K562 (cell line): Measurements from ENCODE around the gene FASLG. TPM values are rescaled to one million over a fixed set of nuclear protein-coding genes. Genes with fewer than 3 reads are reported as not detected.

Experiments used
- ATAC-seq: fragments of 200-7000 bp; cut with Tn5 transposase; 3 replicates; pipeline ENCODE4 v1.9.1; 2020; ENCODE audit warnings: moderate library complexity
- BruUV-seq: library from RNA; stranded (reverse); fragments of 400-500 nt; replicated peaks from 2 replicates; lab custom pipeline; 2021; lab: Mats Ljungman, UMichigan
- CTCF ChIA-PET: fragments of 300-600 bp; formaldehyde crosslinking; extraction: SDS; loops from one replicate; lab custom pipeline; 2021; ENCODE audit warnings: low intra/inter-chr PET ratio; lab: Yijun Ruan, JAX
- POLR2A ChIA-PET: fragments of 300-600, 350-650 bp; sonication (Branson Sonifier 250); formaldehyde crosslinking; extraction: SDS; loops from one replicate; lab custom pipeline; 2021; ENCODE audit warnings: antibody characterized with exemption, inconsistent platforms; lab: Yijun Ruan, JAX
- DNase-seq, 4 experiments: peaks; one replicate each; pipeline versions ENCODE4 v3.0.0 to v3.0.0-alpha.2; 2011 to 2018; ENCODE audit warnings: low spot score in 3 of 4, mixed read lengths in 3 of 4; ENCODE audit errors: extremely low read depth in 1 of 4
- FAIRE-seq: peaks from 2 replicates; lab custom pipeline; 2011; peaks lifted over from hg19 to GRCh38; lab: Jason Lieb, UNC
- H2AFZ ChIP-seq: 2 replicates; pipeline ENCODE4 v1.6.0; 2011; ENCODE audit warnings: low read depth, low read length, control low read depth, inconsistent platforms
- H3K27ac ChIP-seq: fragments of 200-600 bp; 3 replicates; pipeline ENCODE4 v1.8.0; 2011; ENCODE audit warnings: low read depth, mild to moderate bottlenecking, control low read depth, inconsistent platforms, low read length, moderate library complexity, mixed read lengths; ENCODE audit errors: extremely low read depth
- H3K27me3 ChIP-seq, 2 experiments: fragments of 300-600 bp in 1 of 2; 2 replicates in 1 of 2; 3 replicates in 1 of 2; pipeline versions ENCODE4 v1.6.0 to v1.8.0; 2011; ENCODE audit warnings: inconsistent platforms in 2 of 2, low read length in 2 of 2, mild to moderate bottlenecking in 1 of 2, mixed read lengths in 1 of 2, moderate library complexity in 1 of 2; ENCODE audit not compliant: control insufficient read depth in 2 of 2, insufficient read depth in 2 of 2
- H3K36me3 ChIP-seq: fragments of 300-600 bp; 3 replicates; pipeline ENCODE4 v1.8.0; 2011; ENCODE audit warnings: mild to moderate bottlenecking, low read length, inconsistent platforms; ENCODE audit not compliant: control insufficient read depth, insufficient read depth
- H3K4me1 ChIP-seq, 2 experiments: fragments of 200-600 bp in 1 of 2; replicated peaks in 1 of 2; 2 replicates in 1 of 2; 3 replicates in 1 of 2; pipeline versions ENCODE4 v1.5.1 to v1.8.0; 2011; ENCODE audit warnings: inconsistent platforms in 2 of 2, low read length in 2 of 2, mild to moderate bottlenecking in 1 of 2, mixed read lengths in 1 of 2, moderate library complexity in 1 of 2; ENCODE audit not compliant: control insufficient read depth in 2 of 2, insufficient read depth in 2 of 2
- H3K4me2 ChIP-seq: 2 replicates; pipeline ENCODE4 v1.6.1; 2011; ENCODE audit warnings: low read length, control low read depth, inconsistent platforms, mixed read lengths; ENCODE audit not compliant: insufficient read depth
- H3K4me3 ChIP-seq: fragments of 200-600 bp; sonication (generic), shearing (Covaris generic); 2 replicates; pipeline ENCODE4 v1.5.1; 2016; ENCODE audit warnings: control low read depth, inconsistent platforms
- H3K79me2 ChIP-seq: fragments of 200-600 bp; 3 replicates; pipeline ENCODE4 v1.8.0; 2011; ENCODE audit warnings: low read length, inconsistent platforms; ENCODE audit not compliant: control insufficient read depth, insufficient read depth
- H3K9ac ChIP-seq, 2 experiments: 2 replicates each; pipeline versions ENCODE4 v1.6.0 to v1.6.1; 2011; ENCODE audit warnings: low read depth in 2 of 2, low read length in 2 of 2, control low read depth in 1 of 2, inconsistent platforms in 1 of 2, mild to moderate bottlenecking in 1 of 2, mixed read lengths in 1 of 2; ENCODE audit not compliant: insufficient read depth in 1 of 2
- H3K9me1 ChIP-seq: one replicate; pipeline ENCODE4 v1.6.0; 2011; ENCODE audit warnings: inconsistent platforms, mild to moderate bottlenecking, low read length, moderate library complexity; ENCODE audit not compliant: control insufficient read depth, insufficient read depth
- H3K9me3 ChIP-seq: replicated peaks from 2 replicates; pipeline ENCODE4 v1.5.1; 2011; ENCODE audit warnings: low read depth, low read length, inconsistent platforms; ENCODE audit not compliant: control insufficient read depth, insufficient read depth
- H4K20me1 ChIP-seq: replicated peaks from 2 replicates; pipeline ENCODE4 v1.6.1; 2011; ENCODE audit warnings: low read length, inconsistent platforms, mixed read lengths; ENCODE audit not compliant: control insufficient read depth, insufficient read depth
- C11orf30 ChIP-seq: fragments of 450-650 bp; IDR thresholded peaks from 2 replicates; pipeline ENCODE4 v1.6.1; 2016; ENCODE audit warnings: low read depth, mild to moderate bottlenecking
- DIDO1 ChIP-seq: fragments of 450-650 bp; IDR thresholded peaks from 2 replicates; pipeline ENCODE4 v1.6.1; 2016; ENCODE audit warnings: low read depth, missing biosample characterization, missing genetic modification characterization
- GATA2 ChIP-seq: sonication (generic); formaldehyde crosslinking; IDR thresholded peaks from 2 replicates; pipeline ENCODE4 v1.4.0; 2020; ENCODE audit warnings: mild to moderate bottlenecking, missing genetic modification reagents
- MAFF ChIP-seq: IDR thresholded peaks from 2 replicates; pipeline ENCODE4 v1.6.1; 2012; ENCODE audit warnings: low read length, improper control_type of control experiment
- MAFG ChIP-seq: fragments of 450-650 bp; conservative IDR thresholded peaks from 2 replicates; pipeline ENCODE4 v1.6.1; 2016; ENCODE audit warnings: missing genetic modification characterization, missing compliant biosample characterization
- MAFK ChIP-seq: IDR thresholded peaks from 2 replicates; pipeline ENCODE4 v1.6.1; 2011; ENCODE audit warnings: low read length, improper control_type of control experiment
- NFE2 ChIP-seq: IDR thresholded peaks from 2 replicates; pipeline ENCODE4 v1.6.1; 2014; ENCODE audit warnings: antibody characterized with exemption, low read depth
- NFE2L1 ChIP-seq: fragments of 450-650 bp; IDR thresholded peaks from 2 replicates; pipeline ENCODE4 v1.6.1; 2016; ENCODE audit warnings: missing genetic modification characterization, low read depth, mild to moderate bottlenecking, missing compliant biosample characterization, moderate library complexity, borderline replicate concordance
- POLR2AphosphoS5 ChIP-seq: IDR thresholded peaks from 2 replicates; pipeline ENCODE4 v1.6.1; 2011; ENCODE audit warnings: mild to moderate bottlenecking, low read depth, low read length, moderate library complexity; ENCODE audit not compliant: control insufficient read depth, insufficient read depth
- ZC3H8 ChIP-seq: fragments of 450-650 bp; IDR thresholded peaks from 2 replicates; pipeline ENCODE4 v1.6.1; 2017
- ZNF143 ChIP-seq: sonication (generic); formaldehyde crosslinking; IDR thresholded peaks from 2 replicates; pipeline ENCODE4 v1.9.0; 2022; ENCODE audit warnings: mild to moderate bottlenecking, missing genetic modification reagents
- ZNF316 ChIP-seq: fragments of 450-650 bp; IDR thresholded peaks from 2 replicates; pipeline ENCODE4 v1.6.1; 2016
- ZNF354B ChIP-seq: fragments of 250-450 bp; sonication (Bioruptor Pico); IDR thresholded peaks from 2 replicates; pipeline ENCODE4 v1.4.0; 2020
- in situ Hi-C: fragments of 300-500 bp; cut with MboI; formaldehyde crosslinking; loops from 4 replicates; pipeline ENCODE4 v1.15.0; 2018; ENCODE audit warnings: inconsistent platforms, mixed read lengths
- intact Hi-C: fragments of 100-400 bp; cut with micrococcal nuclease; formaldehyde crosslinking; loops from 2 replicates; pipeline ENCODE4 v1.14.2; 2022
- polyA plus RNA-seq, 8 experiments: library from polyadenylated mRNA; depleted of rRNA in 4 of 8; stranded (reverse) in 5 of 8; unstranded in 3 of 8; fragments of >200 nt; fragmentation: Nextera tagmentation in 2 of 8; fragmentation: Illumina TruSeq in 1 of 8; extraction: Ambion mirVana in 2 of 8; extraction: Trizol in 1 of 8; gene quantifications; 2 replicates each; pipeline versions ENCODE4 v1.2.1 to v1.2.3, GENCODE V29; 2011 to 2014; ENCODE audit warnings: inconsistent platforms in 1 of 8, missing spikeins in 1 of 8
- total RNA-seq, 7 experiments: library from RNA; depleted of rRNA in 6 of 7; stranded (reverse); fragments of >200 nt in 6 of 7; fragmentation: Illumina TruSeq in 2 of 7; extraction: Trizol in 2 of 7; gene quantifications; 2 replicates each; pipeline versions ENCODE4 v1.2.1 to v1.2.3, GENCODE V29; 2011 to 2021; ENCODE audit warnings: low replicate concordance in 1 of 7
- TF ChIP-seq, protein P1 (sequence below): IDR thresholded peaks from 2 replicates; pipeline ENCODE4 v1.6.1; 2016; ENCODE audit warnings: missing genetic modification characterization, missing compliant biosample characterization

FASLG gene
- total and polyA plus RNA-seq, 9 of the 15 experiments (the other 6 are each of a cell fraction or from before 2014, with no cell fraction given) = not detected

DNA sequence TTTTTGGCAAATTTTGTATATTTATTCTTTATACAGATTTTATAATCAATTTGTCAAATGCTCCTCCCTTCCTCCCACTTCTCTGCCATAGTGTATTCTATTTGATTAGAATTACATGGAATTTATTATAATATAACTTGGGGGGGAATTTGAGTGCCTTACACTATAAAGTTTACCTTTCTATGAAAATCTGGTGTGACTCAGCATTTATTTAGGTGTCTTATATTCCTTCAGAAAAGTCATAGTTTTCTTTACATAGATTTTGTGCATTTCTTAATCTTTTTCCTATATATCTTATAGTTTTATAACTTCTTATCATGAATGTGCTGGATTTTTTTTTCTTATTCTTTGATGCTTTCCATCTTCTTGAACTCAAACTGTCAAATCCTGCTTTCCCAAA lies 21.3 kb downstream of the FASLG start:
- CTCF ChIA-PET = no interaction called here

More for the DNA sequence above, 21.3 kb downstream of the FASLG start:
- Histone ChIP-seq H3K9ac (no peak overlapping the region), H3K9me1 (no peaks in the 10 kb centered on the region), H3K4me1 (peaks cover 0 to 6% of the 10 kb centered on the region in 2 experiments; a peak in 2 of 5 replicates), H3K4me3 (no peak overlapping the region), H3K36me3 (no peaks in the 10 kb centered on the region), H2AFZ (0 out of 2 replicates have a peak overlapping the region, but pooled peaks have one; percentile 5), H3K27me3 (no peaks in the 10 kb centered on the region), H3K4me2 (no peak overlapping the region), H3K79me2 (no peaks in the 10 kb centered on the region), H3K27ac (no peak overlapping the region), H3K9me3 (no peaks in the 10 kb centered on the region; the same call in 1 of the 2 replicates), H4K20me1 (no peaks in the 10 kb centered on the region)
- in situ Hi-C loops = no loop called here
- no TSS peak for BruUV-seq
- TF ChIP-seq ZNF354B (no peak), NFE2 (peak; percentile 54; the same call in 1 of the 2 replicates), ZNF143 (CRISPR knock-in tag) (no peak), NFE2L1 (tag) (peak; percentile 85), POLR2AphosphoS5 (no peak), MAFF (peak; percentile 74), ZNF316 (peak; percentile 89), ZC3H8 (no peak), GATA2 (CRISPR knock-in tag) (no peak), C11orf30 (peak; percentile 76; the same call in 1 of the 2 replicates), DIDO1 (tag) (no peak), MAFG (tag) (peak; percentile 90), MAFK (peak; percentile 75; the same call in 1 of the 2 replicates)
- TF ChIP-seq, protein P1, sequence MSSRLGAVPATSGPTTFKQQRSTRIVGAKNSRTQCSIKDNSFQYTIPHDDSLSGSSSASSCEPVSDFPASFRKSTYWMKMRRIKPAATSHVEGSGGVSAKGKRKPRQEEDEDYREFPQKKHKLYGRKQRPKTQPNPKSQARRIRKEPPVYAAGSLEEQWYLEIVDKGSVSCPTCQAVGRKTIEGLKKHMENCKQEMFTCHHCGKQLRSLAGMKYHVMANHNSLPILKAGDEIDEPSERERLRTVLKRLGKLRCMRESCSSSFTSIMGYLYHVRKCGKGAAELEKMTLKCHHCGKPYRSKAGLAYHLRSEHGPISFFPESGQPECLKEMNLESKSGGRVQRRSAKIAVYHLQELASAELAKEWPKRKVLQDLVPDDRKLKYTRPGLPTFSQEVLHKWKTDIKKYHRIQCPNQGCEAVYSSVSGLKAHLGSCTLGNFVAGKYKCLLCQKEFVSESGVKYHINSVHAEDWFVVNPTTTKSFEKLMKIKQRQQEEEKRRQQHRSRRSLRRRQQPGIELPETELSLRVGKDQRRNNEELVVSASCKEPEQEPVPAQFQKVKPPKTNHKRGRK (tag) = 0 out of 2 replicates have a peak, but pooled peaks have one; percentile 21
- ATAC-seq = no peak
- DNase-seq = no peak
- POLR2A ChIA-PET = no interaction called here
- intact Hi-C loops = no loop called here
- no peak for FAIRE-seq
